ENCODE measurements around the gene B3GNT7.

B3GNT7 gene

DNA sequence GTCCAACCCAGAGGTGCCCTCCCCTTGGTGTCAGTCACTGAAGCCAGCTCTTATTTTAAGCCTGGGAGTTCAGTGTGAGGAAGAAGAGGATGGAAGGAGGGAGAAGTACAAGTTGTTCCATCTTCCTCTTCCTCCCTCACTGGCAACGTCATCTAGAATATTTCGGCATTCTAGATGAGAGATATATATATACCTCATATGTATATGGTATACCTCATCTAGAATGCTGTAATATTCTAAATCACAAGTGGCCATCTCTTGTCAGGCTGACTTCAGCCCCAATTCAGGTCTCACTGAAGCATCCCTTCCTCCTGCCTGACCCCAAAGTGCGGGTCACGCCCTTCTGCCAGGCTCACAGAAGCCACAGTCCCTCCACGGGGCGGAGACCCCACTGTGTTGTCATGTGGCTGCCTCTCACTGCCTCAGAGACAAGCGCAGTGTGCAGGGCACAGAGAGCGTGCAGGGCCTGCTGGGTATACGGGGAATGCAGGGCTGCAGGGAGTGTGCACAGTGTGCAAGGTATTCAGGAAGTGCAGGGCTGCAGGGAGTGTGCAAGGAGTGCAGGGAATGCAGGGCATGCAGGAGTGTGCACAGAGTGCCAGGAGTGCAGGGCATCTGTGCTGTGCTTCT, 32.8 kb upstream of the B3GNT7 start:
- Mint-ChIP-seq H3K36me3 (ENCODE audit: low read depth) (peaks cover 11% of the 10 kb centered on the region), H3K4me1 (peaks cover 45% of the 10 kb centered on the region), H3K9me3 (no peaks in the 10 kb centered on the region), H3K4me3 (no peak overlapping the region), H3K27me3 (ENCODE audit: low read depth, poor library complexity) (no peaks in the 10 kb centered on the region), H3K27ac (peak overlapping the region; percentile 83)
- no peak for DNase-seq
- TF ChIP-seq, protein P1, sequence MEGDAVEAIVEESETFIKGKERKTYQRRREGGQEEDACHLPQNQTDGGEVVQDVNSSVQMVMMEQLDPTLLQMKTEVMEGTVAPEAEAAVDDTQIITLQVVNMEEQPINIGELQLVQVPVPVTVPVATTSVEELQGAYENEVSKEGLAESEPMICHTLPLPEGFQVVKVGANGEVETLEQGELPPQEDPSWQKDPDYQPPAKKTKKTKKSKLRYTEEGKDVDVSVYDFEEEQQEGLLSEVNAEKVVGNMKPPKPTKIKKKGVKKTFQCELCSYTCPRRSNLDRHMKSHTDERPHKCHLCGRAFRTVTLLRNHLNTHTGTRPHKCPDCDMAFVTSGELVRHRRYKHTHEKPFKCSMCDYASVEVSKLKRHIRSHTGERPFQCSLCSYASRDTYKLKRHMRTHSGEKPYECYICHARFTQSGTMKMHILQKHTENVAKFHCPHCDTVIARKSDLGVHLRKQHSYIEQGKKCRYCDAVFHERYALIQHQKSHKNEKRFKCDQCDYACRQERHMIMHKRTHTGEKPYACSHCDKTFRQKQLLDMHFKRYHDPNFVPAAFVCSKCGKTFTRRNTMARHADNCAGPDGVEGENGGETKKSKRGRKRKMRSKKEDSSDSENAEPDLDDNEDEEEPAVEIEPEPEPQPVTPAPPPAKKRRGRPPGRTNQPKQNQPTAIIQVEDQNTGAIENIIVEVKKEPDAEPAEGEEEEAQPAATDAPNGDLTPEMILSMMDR (IDR thresholded peaks at IDR 0.05): no peak

- H3K27ac Mint-ChIP-seq: peak overlapping the region; percentile 29
- H3K36me3 Mint-ChIP-seq (ENCODE audit: low read depth): peaks cover 16% of the 10 kb centered on the region
- DNase-seq: no peak
- TF ChIP-seq, protein P1 (IDR thresholded peaks at IDR 0.05): no peak
- H3K9me3 Mint-ChIP-seq: no peaks in the 10 kb centered on the region
- no peaks in the 10 kb centered on the region for H3K27me3 Mint-ChIP-seq (ENCODE audit: low read depth, poor library complexity)
- peaks cover 51% of the 10 kb centered on the region for H3K4me1 Mint-ChIP-seq
- no peak overlapping the region for H3K4me3 Mint-ChIP-seq
Measured at GRCh38 chr2:231364061-231364460, 31.4 kb upstream of the B3GNT7 start.

- Mint-ChIP-seq H3K4me3 (no peak overlapping the region), H3K27ac (peak overlapping the region; percentile 88), H3K9me3 (no peaks in the 10 kb centered on the region), H3K27me3 (ENCODE audit: low read depth, poor library complexity) (no peaks in the 10 kb centered on the region), H3K36me3 (ENCODE audit: low read depth) (peaks cover 16% of the 10 kb centered on the region), H3K4me1 (peaks cover 47% of the 10 kb centered on the region)
- no peak for DNase-seq
- TF ChIP-seq, protein P1 (IDR thresholded peaks at IDR 0.05): no peak
Measured at GRCh38 chr2:231364961-231365810, 30.3 kb upstream of the B3GNT7 start.

DNA sequence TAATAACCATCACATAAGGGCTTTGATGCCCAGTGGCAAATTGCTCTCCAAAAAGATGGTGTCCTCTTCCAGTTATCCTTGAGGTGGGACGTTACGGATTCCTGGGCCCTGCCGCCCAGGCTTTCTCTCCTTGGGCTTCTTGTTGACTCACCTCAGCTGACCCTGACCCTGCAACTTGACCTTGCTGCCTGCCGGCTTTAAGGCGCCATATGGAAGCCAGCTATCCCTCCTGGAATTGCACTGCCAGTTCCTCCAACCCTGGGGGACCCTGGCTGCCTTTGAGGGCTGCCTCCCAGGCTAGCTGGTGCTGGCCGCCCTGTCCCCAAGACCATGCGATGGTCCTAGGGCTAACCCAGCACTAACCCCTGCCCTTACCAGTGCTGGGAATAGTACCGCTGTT, 28.3 kb upstream of the B3GNT7 start:
- TF ChIP-seq, protein P1 (IDR thresholded peaks at IDR 0.05): no peak
- no peak for DNase-seq
- Mint-ChIP-seq H3K9me3 (no peaks in the 10 kb centered on the region), H3K4me1 (peaks cover 58% of the 10 kb centered on the region), H3K27me3 (ENCODE audit: low read depth, poor library complexity) (no peaks in the 10 kb centered on the region), H3K27ac (no peak overlapping the region), H3K4me3 (no peak overlapping the region), H3K36me3 (ENCODE audit: low read depth) (peaks cover 11% of the 10 kb centered on the region)

DNA sequence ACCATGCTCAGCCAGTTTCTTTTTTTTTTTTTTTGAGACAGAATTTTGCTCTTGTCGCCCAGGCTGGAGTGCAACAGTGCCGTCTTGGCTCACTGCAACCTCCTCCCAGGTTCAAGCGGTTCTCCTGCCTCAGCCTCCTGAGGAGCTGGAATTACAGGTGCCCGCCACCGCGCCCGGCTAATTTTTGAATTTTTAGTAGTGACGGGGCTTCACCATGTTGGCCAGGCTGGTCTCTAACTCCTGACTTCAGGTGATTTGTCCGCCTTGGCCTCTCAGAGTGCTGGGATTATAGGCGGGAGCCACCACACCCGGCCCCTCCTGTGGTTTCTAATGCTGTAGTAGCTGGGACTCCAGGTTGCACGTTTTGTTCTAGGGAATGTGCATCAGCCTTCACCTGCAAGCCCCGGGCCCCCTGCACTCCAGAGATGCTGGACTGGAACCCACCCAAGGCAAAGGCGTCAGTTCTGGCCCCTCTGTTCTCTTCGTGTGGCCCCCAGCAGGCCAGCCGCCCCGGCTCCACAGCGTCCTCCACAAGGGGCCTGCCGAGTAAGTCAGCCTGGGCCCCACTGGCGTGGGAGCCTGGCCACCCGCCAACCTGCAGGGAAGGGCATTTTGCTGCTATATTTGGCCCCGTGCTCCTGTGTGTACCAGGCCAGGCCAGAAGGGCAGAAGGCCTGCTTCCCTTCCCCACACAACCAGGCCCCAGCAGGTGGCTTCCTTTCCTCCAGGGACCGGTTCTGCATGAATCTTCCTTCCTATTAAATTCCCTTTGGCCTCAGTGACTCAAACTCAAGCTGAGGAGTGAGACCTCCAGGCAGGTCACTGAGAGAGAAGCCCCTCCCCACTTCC, 25.7 kb upstream of the B3GNT7 start:
- TF ChIP-seq, protein P1 (IDR thresholded peaks at IDR 0.05): no peak
- H3K27me3 Mint-ChIP-seq (ENCODE audit: low read depth, poor library complexity): no peaks in the 10 kb centered on the region
- no peak overlapping the region for H3K4me3 Mint-ChIP-seq
- H3K27ac Mint-ChIP-seq: no peak overlapping the region
- H3K4me1 Mint-ChIP-seq: peaks cover 56% of the 10 kb centered on the region
- peaks cover 25% of the 10 kb centered on the region for H3K36me3 Mint-ChIP-seq (ENCODE audit: low read depth)
- DNase-seq: no peak
- H3K9me3 Mint-ChIP-seq: no peaks in the 10 kb centered on the region

Measured in nephron progenitor cell (in vitro differentiated cells).